ENCODE data around the gene NUP93.
"Not testable (repeated sequence)": the region's sequence is repeated elsewhere in the genome, so short reads cannot be mapped to it uniquely, and the experiment has no call there.

NUP93 gene

GRCh38 chr16:56787167-56787566 lies 57.2 kb downstream of the NUP93 start:
- POLR2A ChIA-PET = no interaction called here
- TF ChIP-seq ELF4 (IDR thresholded peaks at IDR 0.05) = no peak
- peak; percentile 11; the same call in 1 of the 2 replicates for TF ChIP-seq PKNOX1 (IDR thresholded peaks at IDR 0.05)
- CTCF ChIA-PET = no interaction called here
- DNase-seq (ENCODE audit: extremely low spot score) = no peak

- ChIA-PET CTCF (interaction anchor here (0.6 kb wide), 1 partner anchor 925 kb away, joined by 3 read pairs; no protein-coding TSS in a partner anchor), POLR2A (no interaction called here)
- TF ChIP-seq TARDBP (IDR thresholded peaks at IDR 0.05) (no peak), SP1 (IDR thresholded peaks at IDR 0.05) (no peak), BHLHE40 (IDR thresholded peaks at IDR 0.05; ENCODE audit: borderline replicate concordance) (no peak), PKNOX1 (IDR thresholded peaks at IDR 0.05) (no peak), SUZ12 (IDR thresholded peaks at IDR 0.05) (no peak), ZNF384 (IDR thresholded peaks at IDR 0.05) (no peak), CTBP1 (IDR thresholded peaks at IDR 0.05; ENCODE audit: borderline replicate concordance) (no peak), FOXA1 (IDR thresholded peaks at IDR 0.05) (no peak), ARNT (IDR thresholded peaks at IDR 0.05) (no peak), FOXM1 (IDR thresholded peaks at IDR 0.05; ENCODE audit: borderline replicate concordance) (no peak), FOXK2 (IDR thresholded peaks at IDR 0.05) (no peak), LEF1 (IDR thresholded peaks at IDR 0.05; ENCODE audit: borderline replicate concordance) (no peak), HDGF (IDR thresholded peaks at IDR 0.05; ENCODE audit: borderline replicate concordance) (no peak), ELF4 (IDR thresholded peaks at IDR 0.05) (no peak), L3MBTL2 (conservative IDR thresholded peaks at IDR 0.05) (no peak), NFRKB (IDR thresholded peaks at IDR 0.05) (no peak)
- no peak for DNase-seq (ENCODE audit: extremely low spot score)
Observed at GRCh38 chr16:56788435-56788834, 58.5 kb downstream of the NUP93 start.

- DNase-seq (ENCODE audit: extremely low spot score) = peak; percentile 28
- TF ChIP-seq FOXK2 (IDR thresholded peaks at IDR 0.05) = no peak
- no peak for TF ChIP-seq SP1 (IDR thresholded peaks at IDR 0.05)
- peak; percentile 34 for TF ChIP-seq PKNOX1 (IDR thresholded peaks at IDR 0.05)
- CTCF ChIA-PET = no interaction called here
- POLR2A ChIA-PET = no interaction called here
Observed at GRCh38 chr16:56789360-56789759, 59.4 kb downstream of the NUP93 start.

GRCh38 chr16:56792967-56793366 lies 63.0 kb downstream of the NUP93 start:
- DNase-seq (ENCODE audit: extremely low spot score) = no peak
- ChIA-PET POLR2A (interaction anchor here (0.6 kb wide), 1 partner anchor 379 kb away, joined by 3 read pairs; no protein-coding TSS in a partner anchor), CTCF (interaction anchor here (0.7 to 1.4 kb wide), 9 partner anchors 9 to 268 kb away, joined by 3 to 7 read pairs (median 4); no protein-coding TSS in a partner anchor)
- TF ChIP-seq TARDBP (IDR thresholded peaks at IDR 0.05) (no peak), ARNT (IDR thresholded peaks at IDR 0.05) (no peak), BHLHE40 (IDR thresholded peaks at IDR 0.05; ENCODE audit: borderline replicate concordance) (no peak), SUZ12 (IDR thresholded peaks at IDR 0.05) (no peak), FOXM1 (IDR thresholded peaks at IDR 0.05; ENCODE audit: borderline replicate concordance) (no peak), FOXK2 (IDR thresholded peaks at IDR 0.05) (no peak), FOXA1 (IDR thresholded peaks at IDR 0.05) (no peak), CTBP1 (IDR thresholded peaks at IDR 0.05; ENCODE audit: borderline replicate concordance) (no peak), NFRKB (IDR thresholded peaks at IDR 0.05) (no peak), ZNF384 (IDR thresholded peaks at IDR 0.05) (no peak), ELF4 (IDR thresholded peaks at IDR 0.05) (no peak), PKNOX1 (IDR thresholded peaks at IDR 0.05) (no peak)

GRCh38 chr16:56793492-56793891 lies 63.6 kb downstream of the NUP93 start:
- TF ChIP-seq FOXK2 (IDR thresholded peaks at IDR 0.05) (no peak), SUZ12 (IDR thresholded peaks at IDR 0.05) (no peak), SP1 (IDR thresholded peaks at IDR 0.05) (no peak), PKNOX1 (IDR thresholded peaks at IDR 0.05) (no peak), LEF1 (IDR thresholded peaks at IDR 0.05; ENCODE audit: borderline replicate concordance) (no peak), HDGF (IDR thresholded peaks at IDR 0.05; ENCODE audit: borderline replicate concordance) (no peak), ELF4 (IDR thresholded peaks at IDR 0.05) (no peak), BHLHE40 (IDR thresholded peaks at IDR 0.05; ENCODE audit: borderline replicate concordance) (no peak), ARNT (IDR thresholded peaks at IDR 0.05) (no peak), NFRKB (IDR thresholded peaks at IDR 0.05) (no peak), FOXM1 (IDR thresholded peaks at IDR 0.05; ENCODE audit: borderline replicate concordance) (no peak), CTBP1 (IDR thresholded peaks at IDR 0.05; ENCODE audit: borderline replicate concordance) (no peak)
- ChIA-PET CTCF (interaction anchor here (0.7 to 1.4 kb wide), 10 partner anchors 9 to 268 kb away, joined by 3 to 7 read pairs (median 4); no protein-coding TSS in a partner anchor), POLR2A (no interaction called here)
- no peak for DNase-seq (ENCODE audit: extremely low spot score)

- TF ChIP-seq ARNT (IDR thresholded peaks at IDR 0.05) (no peak), PKNOX1 (IDR thresholded peaks at IDR 0.05) (no peak), TARDBP (IDR thresholded peaks at IDR 0.05) (no peak), FOXA1 (IDR thresholded peaks at IDR 0.05) (no peak), HDGF (IDR thresholded peaks at IDR 0.05; ENCODE audit: borderline replicate concordance) (no peak), NFRKB (IDR thresholded peaks at IDR 0.05) (no peak), LEF1 (IDR thresholded peaks at IDR 0.05; ENCODE audit: borderline replicate concordance) (no peak), ELF4 (IDR thresholded peaks at IDR 0.05) (no peak), SP1 (IDR thresholded peaks at IDR 0.05) (no peak), BHLHE40 (IDR thresholded peaks at IDR 0.05; ENCODE audit: borderline replicate concordance) (no peak), FOXM1 (IDR thresholded peaks at IDR 0.05; ENCODE audit: borderline replicate concordance) (no peak), CTBP1 (IDR thresholded peaks at IDR 0.05; ENCODE audit: borderline replicate concordance) (no peak), FOXK2 (IDR thresholded peaks at IDR 0.05) (no peak), L3MBTL2 (conservative IDR thresholded peaks at IDR 0.05) (no peak), SUZ12 (IDR thresholded peaks at IDR 0.05) (no peak), ZNF384 (IDR thresholded peaks at IDR 0.05) (no peak)
- POLR2A ChIA-PET = no interaction called here
- CTCF ChIA-PET = no interaction called here
- no peak for DNase-seq (ENCODE audit: extremely low spot score)
Observed at GRCh38 chr16:56795011-56795410, 65.1 kb downstream of the NUP93 start.

GRCh38 chr16:56797038-56797437 lies 67.1 kb downstream of the NUP93 start:
- CTCF ChIA-PET = not testable (repeated sequence)

More at GRCh38 chr16:56797038-56797437, 67.1 kb downstream of the NUP93 start:
- POLR2A ChIA-PET; DNase-seq (ENCODE audit: extremely low spot score): not testable (repeated sequence)

Data from HEK293T (cell line).